GM23338 (cell line): Measurements from ENCODE around the gene MBD5. TPM values are rescaled to one million over a fixed set of nuclear protein-coding genes. Genes with fewer than 3 reads are reported as not detected.
A peak's percentile ranks its signal among the peaks of the same experiment; 100 is the strongest.

ENCODE experiments used
- ATAC-seq: fragments of 200-7000 bp; cut with Tn5 transposase; 3 replicates; pipeline ENCODE4 v1.9.1; 2020
- DNase-seq: peaks from one replicate; pipeline ENCODE4 v3.0.0-alpha.2; 2015; ENCODE audit warnings: low spot score
- H2AFZ ChIP-seq: fragments of 200-600 bp; sonication (generic); 2 replicates; pipeline ENCODE4 v1.8.0; 2016; ENCODE audit warnings: antibody characterized with exemption, mild to moderate bottlenecking, moderate library complexity
- H3F3A ChIP-seq: fragments of 200-600 bp; sonication (generic); replicated peaks from 2 replicates; pipeline ENCODE4 v1.8.0; 2017; ENCODE audit warnings: antibody characterized with exemption, mixed run types, low read depth
- H3K27ac ChIP-seq: fragments of 200-600 bp; sonication (generic); 2 replicates; pipeline ENCODE4 v1.6.1; 2016; ENCODE audit warnings: low read depth
- H3K27me3 ChIP-seq: fragments of 200-600 bp; sonication (generic); 2 replicates; pipeline ENCODE4 v1.8.0; 2016; ENCODE audit warnings: mild to moderate bottlenecking, mixed run types, moderate library complexity; ENCODE audit not compliant: insufficient read depth
- H3K36me3 ChIP-seq: fragments of 200-600 bp; sonication (generic); 2 replicates; pipeline ENCODE4 v1.8.0; 2016; ENCODE audit warnings: mild to moderate bottlenecking; ENCODE audit not compliant: insufficient read depth
- H3K4me1 ChIP-seq: fragments of 200-600 bp; sonication (generic); 2 replicates; pipeline ENCODE4 v1.8.0; 2016; ENCODE audit warnings: mild to moderate bottlenecking, moderate library complexity; ENCODE audit not compliant: insufficient read depth
- H3K4me2 ChIP-seq: fragments of 200-600 bp; sonication (generic); 2 replicates; pipeline ENCODE4 v1.7.1; 2017; ENCODE audit warnings: mixed run types
- H3K4me3 ChIP-seq: fragments of 200-600 bp; sonication (generic); 2 replicates; pipeline ENCODE4 v1.6.1; 2016; ENCODE audit warnings: mixed run types
- H3K79me2 ChIP-seq: fragments of 200-600 bp; sonication (generic); replicated peaks from 2 replicates; pipeline ENCODE4 v1.8.0; 2017; ENCODE audit warnings: mild to moderate bottlenecking; ENCODE audit not compliant: insufficient read depth
- H3K9me2 ChIP-seq: fragments of 200-600 bp; sonication (generic); 2 replicates; pipeline ENCODE4 v1.8.0; 2017; ENCODE audit not compliant: insufficient read depth
- H4K20me1 ChIP-seq: fragments of 200-600 bp; sonication (generic); replicated peaks from 2 replicates; pipeline ENCODE4 v1.8.0; 2017; ENCODE audit warnings: mild to moderate bottlenecking; ENCODE audit not compliant: insufficient read depth
- H3K27ac Mint-ChIP-seq: 2 replicates; pipeline ENCODE4 v1.8.0; 2020; ENCODE audit warnings: inconsistent platforms, mild to moderate bottlenecking, moderate library complexity, mixed read lengths
- H3K27me3 Mint-ChIP-seq: 3 replicates; pipeline ENCODE4 v1.8.0; 2022; ENCODE audit warnings: low read depth, mild to moderate bottlenecking, moderate library complexity, mixed read lengths, inconsistent platforms; ENCODE audit not compliant: insufficient read depth, poor library complexity
- H3K36me3 Mint-ChIP-seq: 3 replicates; pipeline ENCODE4 v1.8.0; 2021; ENCODE audit warnings: low read depth, mild to moderate bottlenecking, inconsistent platforms, moderate library complexity, mixed read lengths
- H3K4me1 Mint-ChIP-seq: 3 replicates; pipeline ENCODE4 v1.8.0; 2020; ENCODE audit warnings: mild to moderate bottlenecking, inconsistent platforms, mixed read lengths
- H3K4me3 Mint-ChIP-seq: 3 replicates; pipeline ENCODE4 v1.8.0; 2021; ENCODE audit warnings: moderate library complexity, mild to moderate bottlenecking, inconsistent platforms, mixed read lengths
- H3K9me3 Mint-ChIP-seq: 3 replicates; pipeline ENCODE4 v1.8.0; 2020; ENCODE audit warnings: moderate library complexity, mild to moderate bottlenecking, inconsistent platforms, mixed read lengths
- CREB1 ChIP-seq: fragments of 250-450 bp; sonication (Bioruptor Pico); IDR thresholded peaks from 2 replicates; pipeline ENCODE4 v1.5.0; 2020; ENCODE audit warnings: low read depth, mild to moderate bottlenecking, moderate library complexity
- CTCF ChIP-seq, 2 experiments: fragments of 200-600 bp in 1 of 2; sonication (generic) in 1 of 2; conservative IDR thresholded peaks; 2 replicates each; pipeline versions ENCODE4 v1.5.1 to v1.6.1; 2016 to 2017; ENCODE audit warnings: antibody characterized with exemption in 2 of 2, low read depth in 2 of 2, mild to moderate bottlenecking in 2 of 2, moderate library complexity in 1 of 2
- EZH2 ChIP-seq: fragments of 200-600 bp; sonication (generic); IDR thresholded peaks from one replicate; pipeline ENCODE4 v1.8.0; 2017; ENCODE audit warnings: antibody characterized with exemption, mild to moderate bottlenecking, low read depth; ENCODE audit not compliant: unreplicated experiment
- JUNB ChIP-seq: IDR thresholded peaks from one replicate; pipeline ENCODE4 v1.6.1; 2016; ENCODE audit warnings: antibody characterized with exemption; ENCODE audit not compliant: unreplicated experiment
- POLR2AphosphoS5 ChIP-seq: IDR thresholded peaks from 2 replicates; pipeline ENCODE4 v1.6.1; 2016; ENCODE audit warnings: antibody characterized with exemption, low read depth
- STAT1 ChIP-seq: IDR thresholded peaks from one replicate; pipeline ENCODE4 v1.6.1; 2016; ENCODE audit warnings: antibody characterized with exemption; ENCODE audit not compliant: unreplicated experiment
- ZNF114 ChIP-seq: fragments of 250-450 bp; sonication (Bioruptor Pico); IDR thresholded peaks from 2 replicates; pipeline ENCODE4 v1.5.0; 2020; ENCODE audit warnings: mild to moderate bottlenecking, moderate library complexity
- ZNF331 ChIP-seq: fragments of 250-450 bp; sonication (Bioruptor Pico); IDR thresholded peaks from 2 replicates; pipeline ENCODE4 v1.5.0; 2020; ENCODE audit warnings: low read depth, mild to moderate bottlenecking, moderate library complexity
- ZNF462 ChIP-seq: fragments of 250-450 bp; sonication (Bioruptor Pico); IDR thresholded peaks from 2 replicates; pipeline ENCODE4 v1.5.0; 2020; ENCODE audit warnings: mild to moderate bottlenecking, moderate library complexity
- polyA plus RNA-seq: library from polyadenylated mRNA; unstranded; fragments of >200 nt; fragmentation: Nextera tagmentation; extraction: Ambion mirVana; gene quantifications from 2 replicates; pipeline ENCODE4 v1.2.1, GENCODE V29; 2016
- total RNA-seq: library from RNA; depleted of rRNA; stranded (reverse); fragments of >200 nt; shearing (Covaris generic); gene quantifications from 2 replicates; pipeline ENCODE4 v1.2.3, GENCODE V29; 2014
- TF ChIP-seq, protein P1 (sequence below): IDR thresholded peaks from 2 replicates; pipeline ENCODE4 v1.6.1; 2016; ENCODE audit warnings: antibody characterized with exemption

MBD5 gene
- total and polyA plus RNA-seq, 2 experiments from 2014 or later, result 16.2 to 23.1 TPM

DNA sequence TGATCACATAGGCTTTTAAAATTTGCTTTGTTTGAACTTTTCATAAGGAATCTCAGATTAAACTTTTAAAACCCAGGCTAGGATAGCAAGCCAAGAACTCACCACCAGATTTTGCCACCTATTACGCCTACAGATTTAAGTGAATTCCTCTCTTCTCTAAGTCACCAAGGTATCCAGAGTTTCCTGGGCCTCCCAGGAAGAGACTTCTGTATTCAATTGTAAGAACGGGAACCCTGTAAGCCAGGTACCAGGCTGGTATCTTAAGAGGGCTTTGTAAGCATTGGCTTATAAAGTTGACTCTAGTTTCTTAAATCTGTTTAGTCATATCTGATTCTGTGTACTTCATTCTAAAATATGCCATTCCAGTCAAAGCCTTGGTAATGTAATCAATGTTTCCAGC lies 285.1 kb downstream of the MBD5 start:
- peaks cover 46% of the 10 kb centered on the region for H3K4me1 Mint-ChIP-seq
- H3K9me2 ChIP-seq, result no peaks in the 10 kb centered on the region
- H3K27me3 Mint-ChIP-seq, result peaks cover 5% of the 10 kb centered on the region
- H3K27ac Mint-ChIP-seq, result no peak overlapping the region
- no peak overlapping the region for H3K27ac ChIP-seq
- ATAC-seq, result peak; percentile 67
- H4K20me1 ChIP-seq, result no peaks in the 10 kb centered on the region
- peaks cover 13% of the 10 kb centered on the region; the same call in 2 of the 3 replicates for H3K36me3 Mint-ChIP-seq
- H3K36me3 ChIP-seq, result no peaks in the 10 kb centered on the region
- no peak overlapping the region for H2AFZ ChIP-seq
- DNase-seq, result peak; percentile 23
- H3K4me2 ChIP-seq, result 0 out of 2 replicates have a peak overlapping the region, but pooled peaks have one; percentile 3
- peaks cover 45% of the 10 kb centered on the region for H3K4me1 ChIP-seq
- H3K4me3 ChIP-seq, result no peak overlapping the region
- no peak overlapping the region for H3K4me3 Mint-ChIP-seq
- no peaks in the 10 kb centered on the region for H3F3A ChIP-seq
- H3K27me3 ChIP-seq, result no peaks in the 10 kb centered on the region
- TF ChIP-seq CTCF (conservative IDR thresholded peaks at IDR 0.05; ENCODE audit: low read depth in 2 of 2) (no peak), EZH2 (no peak), STAT1 (no peak), ZNF331 (no peak), JUNB (no peak)
- H3K9me3 Mint-ChIP-seq, result peaks cover 8% of the 10 kb centered on the region; the same call in 2 of the 3 replicates
- H3K79me2 ChIP-seq, result no peaks in the 10 kb centered on the region

GRCh38 chr2:148317598-148317997 lies 296.7 kb downstream of the MBD5 start:
- no peaks in the 10 kb centered on the region for H3K27me3 Mint-ChIP-seq
- H3K9me3 Mint-ChIP-seq, result peaks cover 2% of the 10 kb centered on the region; the same call in 1 of the 3 replicates
- no peak overlapping the region for H3K4me2 ChIP-seq
- no peaks in the 10 kb centered on the region for H3K27me3 ChIP-seq
- H3K36me3 ChIP-seq, result no peaks in the 10 kb centered on the region
- no peaks in the 10 kb centered on the region for H3K4me1 ChIP-seq
- no peaks in the 10 kb centered on the region for H3F3A ChIP-seq
- 0 out of 2 replicates have a peak, but pooled peaks cover 4% of the 10 kb centered on the region for H3K9me2 ChIP-seq
- H3K27ac Mint-ChIP-seq, result no peak overlapping the region
- H2AFZ ChIP-seq, result no peak overlapping the region
- DNase-seq (no peak), ATAC-seq (no peak)
- no peak overlapping the region for H3K27ac ChIP-seq
- no peaks in the 10 kb centered on the region for H3K79me2 ChIP-seq
- H3K4me1 Mint-ChIP-seq, result peaks cover 2% of the 10 kb centered on the region; the same call in 1 of the 3 replicates
- no peak overlapping the region for H3K4me3 Mint-ChIP-seq
- peaks cover 10% of the 10 kb centered on the region; the same call in 1 of the 3 replicates for H3K36me3 Mint-ChIP-seq
- no peak overlapping the region for H3K4me3 ChIP-seq
- H4K20me1 ChIP-seq, result no peaks in the 10 kb centered on the region
- TF ChIP-seq, protein P1, sequence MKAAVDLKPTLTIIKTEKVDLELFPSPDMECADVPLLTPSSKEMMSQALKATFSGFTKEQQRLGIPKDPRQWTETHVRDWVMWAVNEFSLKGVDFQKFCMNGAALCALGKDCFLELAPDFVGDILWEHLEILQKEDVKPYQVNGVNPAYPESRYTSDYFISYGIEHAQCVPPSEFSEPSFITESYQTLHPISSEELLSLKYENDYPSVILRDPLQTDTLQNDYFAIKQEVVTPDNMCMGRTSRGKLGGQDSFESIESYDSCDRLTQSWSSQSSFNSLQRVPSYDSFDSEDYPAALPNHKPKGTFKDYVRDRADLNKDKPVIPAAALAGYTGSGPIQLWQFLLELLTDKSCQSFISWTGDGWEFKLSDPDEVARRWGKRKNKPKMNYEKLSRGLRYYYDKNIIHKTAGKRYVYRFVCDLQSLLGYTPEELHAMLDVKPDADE, result no peak
- no peak for TF ChIP-seq STAT1
- no peak for TF ChIP-seq CTCF (conservative IDR thresholded peaks at IDR 0.05; ENCODE audit: low read depth in 2 of 2)
- no peak for TF ChIP-seq ZNF114
- TF ChIP-seq ZNF331, result no peak
- TF ChIP-seq CREB1 (CRISPR knock-in tag), result no peak
- no peak for TF ChIP-seq POLR2AphosphoS5
- TF ChIP-seq EZH2, result no peak
- TF ChIP-seq ZNF462 (CRISPR knock-in tag), result no peak
